ENCODE measurements around the gene SLC1A5.
A peak's percentile ranks its signal among the peaks of the same experiment; 100 is the strongest.
"Not testable (repeated sequence)": the region's sequence is repeated elsewhere in the genome, so short reads cannot be mapped to it uniquely, and the experiment has no call there.

SLC1A5 gene

DNA sequence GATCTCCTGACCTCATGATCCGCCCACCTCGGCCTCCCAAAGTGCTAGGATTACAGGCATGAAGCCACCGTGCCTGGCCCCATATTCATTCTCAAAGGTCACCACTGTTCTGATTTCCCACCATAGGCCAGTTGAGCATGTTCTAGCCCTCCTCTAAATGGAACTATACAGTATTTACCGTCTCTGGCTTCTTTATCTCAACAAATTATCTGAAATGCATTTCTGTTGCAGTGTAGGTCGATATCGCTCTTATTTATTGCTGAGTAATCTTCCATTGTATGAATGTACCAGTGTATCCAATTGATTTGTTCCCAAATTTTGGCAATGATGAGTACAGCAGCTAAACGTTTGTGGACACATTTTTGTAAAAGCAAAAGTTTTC, 15.4 kb downstream of the SLC1A5 start:
- no peak for DNase-seq (ENCODE audit: low read depth)
- TF ChIP-seq, protein P1, sequence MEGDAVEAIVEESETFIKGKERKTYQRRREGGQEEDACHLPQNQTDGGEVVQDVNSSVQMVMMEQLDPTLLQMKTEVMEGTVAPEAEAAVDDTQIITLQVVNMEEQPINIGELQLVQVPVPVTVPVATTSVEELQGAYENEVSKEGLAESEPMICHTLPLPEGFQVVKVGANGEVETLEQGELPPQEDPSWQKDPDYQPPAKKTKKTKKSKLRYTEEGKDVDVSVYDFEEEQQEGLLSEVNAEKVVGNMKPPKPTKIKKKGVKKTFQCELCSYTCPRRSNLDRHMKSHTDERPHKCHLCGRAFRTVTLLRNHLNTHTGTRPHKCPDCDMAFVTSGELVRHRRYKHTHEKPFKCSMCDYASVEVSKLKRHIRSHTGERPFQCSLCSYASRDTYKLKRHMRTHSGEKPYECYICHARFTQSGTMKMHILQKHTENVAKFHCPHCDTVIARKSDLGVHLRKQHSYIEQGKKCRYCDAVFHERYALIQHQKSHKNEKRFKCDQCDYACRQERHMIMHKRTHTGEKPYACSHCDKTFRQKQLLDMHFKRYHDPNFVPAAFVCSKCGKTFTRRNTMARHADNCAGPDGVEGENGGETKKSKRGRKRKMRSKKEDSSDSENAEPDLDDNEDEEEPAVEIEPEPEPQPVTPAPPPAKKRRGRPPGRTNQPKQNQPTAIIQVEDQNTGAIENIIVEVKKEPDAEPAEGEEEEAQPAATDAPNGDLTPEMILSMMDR (IDR thresholded peaks at IDR 0.05; ENCODE audit: control insufficient read depth, insufficient read depth, low read depth, low read length, missing control alignments): no peak
- H3K4me3 ChIP-seq (ENCODE audit: control insufficient read depth, low read depth, low read length): no peak overlapping the region

GRCh38 chr19:46772170-46773017, 16.0 kb downstream of the SLC1A5 start:
- DNase-seq (ENCODE audit: low read depth): no peak
- H3K4me3 ChIP-seq (ENCODE audit: control insufficient read depth, low read depth, low read length): no peak overlapping the region
- TF ChIP-seq, protein P1 (IDR thresholded peaks at IDR 0.05; ENCODE audit: control insufficient read depth, insufficient read depth, low read depth, low read length, missing control alignments): no peak

GRCh38 chr19:46768746-46769145, 19.6 kb downstream of the SLC1A5 start:
- not testable (repeated sequence) for H3K4me3 ChIP-seq (ENCODE audit: control insufficient read depth, low read depth, low read length); DNase-seq (ENCODE audit: low read depth)

GRCh38 chr19:46766569-46767317, 21.7 kb downstream of the SLC1A5 start:
- TF ChIP-seq, protein P1 (IDR thresholded peaks at IDR 0.05; ENCODE audit: control insufficient read depth, insufficient read depth, low read depth, low read length, missing control alignments): peak; percentile 69
- no peak overlapping the region for H3K4me3 ChIP-seq (ENCODE audit: control insufficient read depth, low read depth, low read length)
- no peak for DNase-seq (ENCODE audit: low read depth)

- TF ChIP-seq, protein P1 (IDR thresholded peaks at IDR 0.05; ENCODE audit: control insufficient read depth, insufficient read depth, low read depth, low read length, missing control alignments): no peak
- H3K4me3 ChIP-seq (ENCODE audit: control insufficient read depth, low read depth, low read length): no peak overlapping the region
- DNase-seq (ENCODE audit: low read depth): no peak
These were observed 23.5 kb downstream of the SLC1A5 start for GRCh38 chr19:46764817-46765291.

DNA sequence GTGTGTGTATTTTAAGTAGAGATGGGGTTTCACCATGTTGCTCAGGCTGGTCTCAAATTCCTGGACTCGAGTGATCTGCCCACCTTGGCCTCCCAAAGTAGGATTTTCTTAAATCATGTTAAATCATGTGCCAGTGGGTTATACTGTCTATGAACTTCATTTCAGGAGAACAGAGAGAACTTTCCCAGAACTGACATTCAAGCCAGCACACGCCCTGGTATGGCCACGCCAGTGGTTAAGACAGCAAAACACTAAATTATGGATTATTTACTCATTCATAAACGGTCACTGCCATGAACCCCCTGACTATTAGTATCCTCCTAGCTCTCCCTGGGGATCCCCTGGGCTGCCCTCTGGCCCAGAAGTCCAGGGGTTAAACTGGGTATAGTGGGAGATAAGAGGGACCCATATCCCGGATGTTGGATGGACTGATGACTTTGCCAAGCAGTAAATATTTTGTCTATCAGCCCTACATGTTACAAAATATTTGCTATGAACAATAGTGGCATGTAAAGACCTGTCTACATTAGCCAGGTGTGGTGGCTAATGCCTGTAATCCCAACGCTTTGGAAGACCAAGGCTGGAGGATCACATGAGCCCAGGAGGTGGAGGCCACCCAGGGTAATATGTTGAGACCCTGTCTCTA, 26.0 kb downstream of the SLC1A5 start:
- TF ChIP-seq, protein P1 (IDR thresholded peaks at IDR 0.05; ENCODE audit: control insufficient read depth, insufficient read depth, low read depth, low read length, missing control alignments): no peak
- DNase-seq (ENCODE audit: low read depth): no peak
- no peak overlapping the region for H3K4me3 ChIP-seq (ENCODE audit: control insufficient read depth, low read depth, low read length)
